GM21367 (cell line): Measurements from ENCODE around the gene ST3GAL5.

ENCODE experiments used
- ATAC-seq: cut with Tn5 transposase; IDR thresholded peaks from one replicate; pipeline ENCODE4 v1.9.1; 2021; ENCODE audit not compliant: unreplicated experiment

Gene ST3GAL5

GRCh38 chr2:85917887-85918795, 29.4 kb upstream of the ST3GAL5 start:
- ATAC-seq: no peak

DNA sequence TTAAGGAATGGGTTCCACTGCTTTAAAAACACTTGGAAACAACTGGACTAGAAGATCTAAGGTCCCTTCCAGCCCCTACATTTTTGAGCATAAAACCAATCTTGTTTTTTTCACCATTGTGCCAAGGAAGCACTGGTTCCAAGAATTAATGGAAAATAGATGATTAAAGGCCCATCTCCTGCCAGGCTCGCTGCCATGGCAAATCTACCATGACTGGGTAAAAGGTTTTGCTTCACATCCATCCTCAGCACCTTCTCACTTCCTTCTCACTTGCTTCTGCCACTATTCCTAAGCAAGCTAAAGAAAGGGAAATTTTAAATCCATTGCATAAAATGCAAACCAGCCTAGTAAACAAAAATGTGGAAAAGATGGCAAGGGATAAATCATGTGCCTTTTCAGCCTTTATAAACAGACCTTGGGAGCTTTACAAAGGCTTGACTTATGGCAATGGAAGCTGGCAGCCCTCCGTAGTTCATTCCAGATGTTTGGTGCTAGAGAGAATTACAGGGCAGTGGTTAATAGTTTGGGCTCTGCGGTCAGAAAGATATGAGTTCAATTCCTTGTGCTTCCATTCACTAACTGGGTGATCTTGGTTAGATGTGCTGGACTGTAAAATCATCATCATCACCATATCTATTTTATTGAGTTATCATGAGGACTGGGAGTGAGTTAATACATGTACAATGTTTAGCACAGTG, 27.0 kb upstream of the ST3GAL5 start:
- ATAC-seq: no peak

- ATAC-seq: no peak
Observed at GRCh38 chr2:85914922-85915321, 26.1 kb upstream of the ST3GAL5 start.

GRCh38 chr2:85913884-85914881, 25.4 kb upstream of the ST3GAL5 start:
- ATAC-seq: no peak

- ATAC-seq: no peak
Observed at GRCh38 chr2:85911814-85912692, 23.3 kb upstream of the ST3GAL5 start.

- no peak for ATAC-seq
Observed at GRCh38 chr2:85911097-85911496, 22.3 kb upstream of the ST3GAL5 start.

DNA sequence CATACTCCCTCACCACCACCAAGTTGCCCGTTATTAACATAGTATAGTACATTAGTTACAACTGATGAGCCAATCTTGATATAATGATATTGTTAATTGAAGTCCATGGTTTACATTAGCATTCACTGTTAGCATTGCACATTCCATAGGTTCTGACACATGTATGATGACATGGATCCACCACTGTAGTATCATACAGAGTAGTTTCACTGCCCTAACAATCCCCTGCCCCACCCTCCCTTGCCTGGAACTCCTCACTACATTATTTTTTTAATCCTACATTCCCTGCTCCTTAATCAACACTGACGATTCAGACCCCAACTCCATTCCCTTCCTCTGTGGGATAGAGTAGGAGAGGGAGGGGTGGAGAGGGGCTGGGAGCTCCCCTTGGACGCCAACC, 20.2 kb upstream of the ST3GAL5 start:
- ATAC-seq: no peak

DNA sequence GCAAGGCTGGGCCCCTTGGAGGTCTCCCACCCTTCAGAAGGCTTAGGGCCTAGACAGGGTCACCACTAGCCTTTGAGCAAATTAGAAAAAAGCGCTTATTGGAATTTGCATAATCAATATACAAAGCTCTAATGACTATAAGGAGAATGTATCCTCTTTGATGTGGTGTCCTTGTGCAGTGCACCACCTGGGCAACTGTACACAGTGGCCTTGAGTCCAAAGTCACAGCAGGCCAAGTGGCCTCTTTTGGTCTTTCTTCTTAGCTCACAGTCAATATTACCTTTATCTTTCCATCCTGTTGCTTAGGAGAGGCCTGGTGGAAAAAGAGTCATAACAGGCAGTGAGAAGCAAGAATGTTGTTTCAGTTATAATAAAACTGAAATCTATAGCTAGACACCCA, 19.7 kb upstream of the ST3GAL5 start:
- ATAC-seq: no peak

DNA sequence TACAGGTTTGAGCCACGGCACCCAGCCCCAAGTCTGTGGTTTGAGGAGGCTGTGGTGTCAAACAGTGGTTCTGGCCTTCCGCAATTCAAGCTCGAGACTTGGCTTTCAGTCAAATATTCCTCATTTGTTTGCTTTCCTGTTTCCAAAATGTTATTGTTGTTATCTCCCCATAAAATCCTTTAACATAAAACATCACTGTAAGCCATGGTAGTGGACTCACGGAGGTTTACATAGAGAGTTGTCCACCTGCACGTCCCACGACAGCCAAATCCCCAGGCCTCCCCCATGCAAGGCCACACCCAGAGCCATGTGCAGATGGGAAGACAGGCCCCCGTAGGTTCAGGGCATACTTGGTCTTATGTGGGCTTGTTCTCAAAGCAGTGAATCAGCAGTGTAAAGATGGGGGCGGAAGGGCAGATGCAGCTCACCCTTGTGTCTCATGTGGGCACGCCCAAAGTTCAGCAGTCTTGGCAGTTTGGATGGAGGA, 18.9 kb upstream of the ST3GAL5 start:
- ATAC-seq: no peak

GRCh38 chr2:85906748-85907147, 18.0 kb upstream of the ST3GAL5 start:
- ATAC-seq: no peak

DNA sequence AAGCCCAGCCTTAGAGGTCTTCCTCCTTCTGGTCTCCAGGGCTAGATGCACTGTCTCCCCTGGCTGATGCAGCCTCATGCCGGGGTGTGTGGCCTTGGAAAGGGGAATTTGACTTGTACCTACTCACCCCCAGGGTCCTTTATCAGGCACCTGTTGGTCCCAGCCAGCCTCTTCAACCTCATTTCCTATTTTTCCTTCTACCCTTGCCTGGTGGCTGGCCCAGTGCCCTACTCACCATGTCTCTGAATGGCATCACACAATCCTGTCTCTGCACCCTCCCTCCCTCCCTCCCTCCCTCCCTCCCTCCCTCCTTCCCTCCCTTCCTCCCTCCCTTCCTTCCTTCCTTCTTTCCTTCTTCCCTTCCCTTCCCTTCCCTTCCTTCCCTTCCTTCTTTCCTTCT, 17.1 kb upstream of the ST3GAL5 start:
- ATAC-seq: no peak

DNA sequence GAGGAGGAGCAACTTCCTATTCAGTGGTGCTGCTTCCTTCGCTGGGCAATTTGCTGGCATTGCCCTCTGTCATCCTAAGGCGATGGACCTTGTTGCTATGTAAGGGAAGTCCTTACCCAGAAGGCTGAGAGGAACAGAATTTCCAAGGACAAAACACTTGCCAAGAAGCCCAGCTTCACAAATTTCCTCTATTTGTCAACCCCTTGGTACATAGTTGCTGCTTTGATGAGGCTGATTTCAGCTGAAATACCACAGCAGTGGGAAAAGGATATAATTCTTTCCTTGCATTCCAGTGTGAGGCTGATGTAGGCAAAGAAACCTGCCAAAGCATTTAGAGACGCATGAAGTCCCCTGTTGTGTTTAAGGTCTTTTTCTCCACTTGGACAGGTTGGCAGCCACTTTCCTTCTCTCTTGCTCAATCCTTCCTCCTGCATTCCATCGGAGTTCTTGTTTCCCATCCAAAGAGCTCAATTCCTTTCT, 16.4 kb upstream of the ST3GAL5 start:
- ATAC-seq: no peak

DNA sequence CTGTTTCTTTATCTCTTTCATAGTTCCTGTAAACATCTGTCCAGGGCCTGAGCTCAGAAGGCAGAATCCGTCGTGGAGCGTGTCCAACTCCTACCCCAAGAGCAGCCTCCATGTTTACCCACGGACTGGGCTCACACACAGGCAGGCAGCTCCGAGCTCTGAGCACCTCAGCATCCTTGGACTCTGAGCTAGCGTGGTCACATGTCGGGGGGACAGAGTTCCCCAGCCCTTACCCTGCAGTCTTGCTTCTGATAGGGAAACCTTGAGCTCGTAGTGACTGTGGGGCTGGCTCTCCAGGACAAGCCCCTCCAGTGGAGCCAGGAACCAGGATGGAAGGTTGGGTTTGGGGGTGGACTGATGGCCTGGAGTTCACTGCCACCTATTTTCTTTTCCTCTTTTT, 15.1 kb upstream of the ST3GAL5 start:
- no peak for ATAC-seq

- ATAC-seq: no peak
Observed at GRCh38 chr2:85902496-85902895, 13.7 kb upstream of the ST3GAL5 start.

GRCh38 chr2:85901155-85901554, 12.4 kb upstream of the ST3GAL5 start:
- no peak for ATAC-seq

DNA sequence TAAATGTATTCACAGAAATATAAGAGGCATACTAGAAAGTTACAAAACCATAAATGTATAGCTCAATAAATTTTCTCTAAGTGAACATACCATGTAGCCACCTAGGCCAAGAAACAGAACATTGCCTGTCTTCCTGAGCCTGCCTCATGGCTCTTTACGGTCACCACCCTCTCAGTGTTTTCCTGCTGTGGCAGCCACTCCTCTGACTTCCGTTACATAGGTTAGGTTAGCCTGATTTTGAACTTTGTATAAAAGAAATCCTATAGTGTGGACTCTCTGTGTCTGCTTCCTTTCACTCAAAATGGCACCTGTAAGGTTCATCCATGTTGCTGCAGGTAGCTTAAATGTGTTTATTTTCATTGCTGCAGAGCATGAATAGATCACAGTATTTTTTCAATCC, 11.6 kb upstream of the ST3GAL5 start:
- ATAC-seq: no peak

GRCh38 chr2:85899849-85900248, 11.1 kb upstream of the ST3GAL5 start:
- ATAC-seq: no peak

DNA sequence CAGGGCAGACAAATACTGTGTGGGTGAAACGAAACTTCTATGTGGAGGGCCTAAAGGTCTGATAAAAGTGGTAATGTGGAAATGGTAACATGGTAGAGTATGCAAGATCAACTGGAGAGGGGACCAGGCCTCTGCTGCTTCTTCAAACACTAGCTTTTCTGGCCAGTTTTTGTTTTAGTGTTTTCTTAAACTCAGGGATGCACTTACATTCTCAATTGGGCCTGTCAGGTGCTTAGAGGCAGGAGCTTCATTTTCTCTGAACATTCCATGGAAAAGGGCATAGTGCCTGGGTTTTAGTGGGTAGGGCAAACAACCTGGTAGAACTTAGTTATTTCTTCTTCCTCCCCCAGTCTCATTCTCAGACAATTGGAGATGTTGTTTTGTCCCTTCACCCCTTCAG, 10.5 kb upstream of the ST3GAL5 start:
- no peak for ATAC-seq

DNA sequence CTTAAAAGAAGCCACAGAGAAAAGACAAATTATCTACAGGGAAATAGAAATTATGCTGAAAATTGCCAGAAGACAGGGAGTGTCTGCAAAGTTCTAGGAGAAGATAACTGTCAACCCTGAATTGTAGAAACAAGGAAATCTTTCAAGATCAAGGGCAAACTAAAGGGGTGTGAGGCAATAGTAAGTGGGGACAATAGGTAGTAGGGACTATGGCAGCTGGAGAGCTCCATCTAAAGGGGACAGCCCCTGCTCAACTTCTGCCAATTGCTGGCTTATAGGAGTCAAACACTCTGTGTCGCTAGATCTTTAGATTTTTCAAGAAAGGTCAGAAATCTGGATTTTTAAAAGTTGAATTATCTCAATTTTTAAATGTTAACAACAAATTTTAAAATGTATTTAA, 10.1 kb upstream of the ST3GAL5 start:
- ATAC-seq: no peak
